ENCODE data around the gene GCNT2.
"Not testable (repeated sequence)": the region's sequence is repeated elsewhere in the genome, so short reads cannot be mapped to it uniquely, and the experiment has no call there.

The GCNT2 gene

GRCh38 chr6:10567256-10568026 lies 46.3 kb downstream of the GCNT2 start:
- H3K4me3 ChIP-seq (ENCODE audit: low read length): no peak overlapping the region
- no peak for TF ChIP-seq CTCF (conservative IDR thresholded peaks at IDR 0.05; ENCODE audit: low read depth, low read length)
- no peak for DNase-seq (ENCODE audit: low read depth)

GRCh38 chr6:10569392-10570127 lies 48.4 kb downstream of the GCNT2 start:
- TF ChIP-seq CTCF (conservative IDR thresholded peaks at IDR 0.05; ENCODE audit: low read depth, low read length): no peak
- no peak overlapping the region for H3K4me3 ChIP-seq (ENCODE audit: low read length)
- DNase-seq (ENCODE audit: low read depth): no peak

GRCh38 chr6:10575519-10575918 lies 54.4 kb downstream of the GCNT2 start:
- DNase-seq (ENCODE audit: low read depth); H3K4me3 ChIP-seq (ENCODE audit: low read length): not testable (repeated sequence)

GRCh38 chr6:10576226-10576625 lies 55.1 kb downstream of the GCNT2 start:
- DNase-seq (ENCODE audit: low read depth): no peak
- no peak for TF ChIP-seq CTCF (conservative IDR thresholded peaks at IDR 0.05; ENCODE audit: low read depth, low read length)
- no peak overlapping the region for H3K4me3 ChIP-seq (ENCODE audit: low read length)

GRCh38 chr6:10577112-10577511 lies 56.0 kb downstream of the GCNT2 start:
- no peak for TF ChIP-seq CTCF (conservative IDR thresholded peaks at IDR 0.05; ENCODE audit: low read depth, low read length)
- DNase-seq (ENCODE audit: low read depth): no peak
- no peak overlapping the region for H3K4me3 ChIP-seq (ENCODE audit: low read length)

GRCh38 chr6:10578723-10579122 lies 57.6 kb downstream of the GCNT2 start:
- no peak for DNase-seq (ENCODE audit: low read depth)
- no peak for TF ChIP-seq CTCF (conservative IDR thresholded peaks at IDR 0.05; ENCODE audit: low read depth, low read length)
- no peak overlapping the region for H3K4me3 ChIP-seq (ENCODE audit: low read length)

GRCh38 chr6:10579803-10580202 lies 58.7 kb downstream of the GCNT2 start:
- no peak for DNase-seq (ENCODE audit: low read depth)
- TF ChIP-seq CTCF (conservative IDR thresholded peaks at IDR 0.05; ENCODE audit: low read depth, low read length): no peak
- H3K4me3 ChIP-seq (ENCODE audit: low read length): no peak overlapping the region
